GM21529 (cell line): ENCODE data around the gene SLC10A7.

Source experiments
- ATAC-seq: cut with Tn5 transposase; IDR thresholded peaks from one replicate; pipeline ENCODE4 v1.9.1; 2021; ENCODE audit not compliant: unreplicated experiment

SLC10A7 gene

GRCh38 chr4:146224326-146224966, 297.3 kb downstream of the SLC10A7 start:
- ATAC-seq, result no peak

GRCh38 chr4:146222313-146222712, 299.4 kb downstream of the SLC10A7 start:
- no peak for ATAC-seq

- no peak for ATAC-seq
Observed at GRCh38 chr4:146214238-146214637, 307.5 kb downstream of the SLC10A7 start, which contains the start of gene REELD1. TSS of gene REELD1 (plus strand) at chr4:146214538. CDS start at chr4:146216953, 2,415 bp downstream.

- ATAC-seq, result no peak
Observed at GRCh38 chr4:146212781-146213180, 309.0 kb downstream of the SLC10A7 start.

- ATAC-seq, result no peak
Observed at GRCh38 chr4:146211440-146211839, 310.3 kb downstream of the SLC10A7 start.

- ATAC-seq, result no peak
Observed at GRCh38 chr4:146210890-146211289, 310.9 kb downstream of the SLC10A7 start.

GRCh38 chr4:146207410-146207809, 314.3 kb downstream of the SLC10A7 start:
- ATAC-seq, result no peak
